WTC11 (cell line): ENCODE data around the gene ZBTB4. TPM values are rescaled to one million over a fixed set of nuclear protein-coding genes. Genes with fewer than 3 reads are reported as not detected.

Source experiments
- ATAC-seq: fragments of 200-7000 bp; cut with Tn5 transposase; 2 replicates; pipeline ENCODE4 v1.10.0; 2021; ENCODE audit warnings: mild to moderate bottlenecking, moderate library complexity
- CTCF ChIA-PET: fragments of 300-600 bp; sonication (Branson Sonifier 250); formaldehyde crosslinking; loops from one replicate; lab custom pipeline; 2021; ENCODE audit warnings: antibody characterized with exemption; lab: Charles Lee
- POLR2A ChIA-PET: fragments of 350-600 bp; sonication (Branson Sonifier 250); formaldehyde crosslinking; loops from one replicate; lab custom pipeline; 2021; ENCODE audit warnings: antibody characterized with exemption; lab: Charles Lee
- DNase-seq: peaks from one replicate; pipeline ENCODE4 v3.0.0; 2021; ENCODE audit warnings: low spot score
- H3K27ac Mint-ChIP-seq: 2 replicates; pipeline ENCODE4 v1.8.0; 2021; ENCODE audit warnings: mixed read lengths
- H3K27me3 Mint-ChIP-seq: 2 replicates; pipeline ENCODE4 v1.8.0; 2021; ENCODE audit warnings: low read depth, mild to moderate bottlenecking, moderate library complexity, mixed read lengths
- H3K36me3 Mint-ChIP-seq: 2 replicates; pipeline ENCODE4 v1.8.0; 2021; ENCODE audit warnings: mixed read lengths
- H3K4me1 Mint-ChIP-seq: 2 replicates; pipeline ENCODE4 v1.8.0; 2022; ENCODE audit warnings: mixed read lengths
- H3K4me3 Mint-ChIP-seq: 2 replicates; pipeline ENCODE4 v1.8.0; 2021; ENCODE audit warnings: mild to moderate bottlenecking, moderate library complexity, mixed read lengths
- H3K9me3 Mint-ChIP-seq: 2 replicates; pipeline ENCODE4 v1.8.0; 2021; ENCODE audit warnings: mixed read lengths
- AR ChIP-seq: fragments of 250-450 bp; sonication (Bioruptor Pico); IDR thresholded peaks from 2 replicates; pipeline ENCODE4 v1.9.0; 2021; ENCODE audit warnings: mild to moderate bottlenecking
- ATF1 ChIP-seq: sonication (generic); formaldehyde crosslinking; IDR thresholded peaks from 2 replicates; pipeline ENCODE4 v1.8.1; 2023; ENCODE audit warnings: mild to moderate bottlenecking, moderate library complexity, missing genetic modification reagents
- ATF3 ChIP-seq: sonication (generic); formaldehyde crosslinking; conservative IDR thresholded peaks from 2 replicates; pipeline ENCODE4 v1.8.1; 2022; ENCODE audit warnings: mild to moderate bottlenecking, missing genetic modification reagents
- EMX1 ChIP-seq: fragments of 250-450 bp; sonication (Bioruptor Pico); IDR thresholded peaks from 2 replicates; pipeline ENCODE4 v1.8.0; 2021; ENCODE audit warnings: mild to moderate bottlenecking
- ESRRA ChIP-seq: sonication (generic); formaldehyde crosslinking; IDR thresholded peaks from 2 replicates; pipeline ENCODE4 v1.8.1; 2022; ENCODE audit warnings: mild to moderate bottlenecking, missing genetic modification reagents, borderline replicate concordance
- NFATC4 ChIP-seq: fragments of 250-450 bp; sonication (Bioruptor Pico); IDR thresholded peaks from 2 replicates; pipeline ENCODE4 v1.9.0; 2021; ENCODE audit warnings: mild to moderate bottlenecking
- NFYB ChIP-seq: sonication (generic); formaldehyde crosslinking; conservative IDR thresholded peaks from 2 replicates; pipeline ENCODE4 v1.8.0; 2022; ENCODE audit warnings: low read depth, missing genetic modification reagents
- PRRX2 ChIP-seq: fragments of 250-450 bp; sonication (Bioruptor Pico); IDR thresholded peaks from 2 replicates; pipeline ENCODE4 v1.8.0; 2021; ENCODE audit warnings: mild to moderate bottlenecking
- SMAD4 ChIP-seq: sonication (generic); formaldehyde crosslinking; IDR thresholded peaks from 2 replicates; pipeline ENCODE4 v1.8.0; 2022; ENCODE audit warnings: mild to moderate bottlenecking, missing genetic modification reagents
- ZNF121 ChIP-seq: sonication (generic); formaldehyde crosslinking; IDR thresholded peaks from 2 replicates; pipeline ENCODE4 v1.8.0; 2023; ENCODE audit warnings: missing genetic modification reagents
- total RNA-seq: library from RNA; stranded (reverse); gene quantifications from 3 replicates; pipeline ENCODE4 v1.2.3, GENCODE V29; 2021
- TF ChIP-seq, protein P1 (sequence below): fragments of 200-600 bp; IDR thresholded peaks from 2 replicates; pipeline ENCODE4 v1.8.0; 2022; ENCODE audit warnings: antibody characterized with exemption
- TF ChIP-seq, protein P2 (sequence below): fragments of 250-450 bp; sonication (Bioruptor Pico); conservative IDR thresholded peaks from 2 replicates; pipeline ENCODE4 v1.9.0; 2021; ENCODE audit warnings: mild to moderate bottlenecking
- TF ChIP-seq, protein P3 (sequence below): sonication (generic); formaldehyde crosslinking; IDR thresholded peaks from 2 replicates; pipeline ENCODE4 v1.8.1; 2023; ENCODE audit warnings: mild to moderate bottlenecking, missing genetic modification reagents, moderate library complexity
- TF ChIP-seq, protein P4 (sequence below): sonication (generic); formaldehyde crosslinking; IDR thresholded peaks from 2 replicates; pipeline ENCODE4 v1.8.1; 2022; ENCODE audit warnings: missing genetic modification reagents, borderline replicate concordance
- TF ChIP-seq, protein P5 (sequence below): sonication (generic); formaldehyde crosslinking; IDR thresholded peaks from 2 replicates; pipeline ENCODE4 v1.8.0; 2022; ENCODE audit warnings: missing genetic modification reagents

ZBTB4 gene
- total RNA-seq, 1 experiment from 2014 or later, result 14.6 TPM

- DNase-seq (no peak), ATAC-seq (no peak)
- Mint-ChIP-seq H3K27me3 (no peaks in the 10 kb centered on the region; the same call in 1 of the 2 replicates), H3K4me1 (no peaks in the 10 kb centered on the region), H3K9me3 (no peaks in the 10 kb centered on the region), H3K36me3 (no peaks in the 10 kb centered on the region), H3K4me3 (no peak overlapping the region), H3K27ac (no peak overlapping the region)
- POLR2A ChIA-PET, result no interaction called here
- CTCF ChIA-PET, result no interaction called here
- TF ChIP-seq, protein P1, sequence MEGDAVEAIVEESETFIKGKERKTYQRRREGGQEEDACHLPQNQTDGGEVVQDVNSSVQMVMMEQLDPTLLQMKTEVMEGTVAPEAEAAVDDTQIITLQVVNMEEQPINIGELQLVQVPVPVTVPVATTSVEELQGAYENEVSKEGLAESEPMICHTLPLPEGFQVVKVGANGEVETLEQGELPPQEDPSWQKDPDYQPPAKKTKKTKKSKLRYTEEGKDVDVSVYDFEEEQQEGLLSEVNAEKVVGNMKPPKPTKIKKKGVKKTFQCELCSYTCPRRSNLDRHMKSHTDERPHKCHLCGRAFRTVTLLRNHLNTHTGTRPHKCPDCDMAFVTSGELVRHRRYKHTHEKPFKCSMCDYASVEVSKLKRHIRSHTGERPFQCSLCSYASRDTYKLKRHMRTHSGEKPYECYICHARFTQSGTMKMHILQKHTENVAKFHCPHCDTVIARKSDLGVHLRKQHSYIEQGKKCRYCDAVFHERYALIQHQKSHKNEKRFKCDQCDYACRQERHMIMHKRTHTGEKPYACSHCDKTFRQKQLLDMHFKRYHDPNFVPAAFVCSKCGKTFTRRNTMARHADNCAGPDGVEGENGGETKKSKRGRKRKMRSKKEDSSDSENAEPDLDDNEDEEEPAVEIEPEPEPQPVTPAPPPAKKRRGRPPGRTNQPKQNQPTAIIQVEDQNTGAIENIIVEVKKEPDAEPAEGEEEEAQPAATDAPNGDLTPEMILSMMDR, result no peak
- no peak for TF ChIP-seq ATF3 (CRISPR knock-in tag)
- TF ChIP-seq AR (CRISPR knock-in tag), result no peak
- no peak for TF ChIP-seq NFATC4 (CRISPR knock-in tag)
- no peak for TF ChIP-seq PRRX2 (CRISPR knock-in tag)
- TF ChIP-seq, protein P2, sequence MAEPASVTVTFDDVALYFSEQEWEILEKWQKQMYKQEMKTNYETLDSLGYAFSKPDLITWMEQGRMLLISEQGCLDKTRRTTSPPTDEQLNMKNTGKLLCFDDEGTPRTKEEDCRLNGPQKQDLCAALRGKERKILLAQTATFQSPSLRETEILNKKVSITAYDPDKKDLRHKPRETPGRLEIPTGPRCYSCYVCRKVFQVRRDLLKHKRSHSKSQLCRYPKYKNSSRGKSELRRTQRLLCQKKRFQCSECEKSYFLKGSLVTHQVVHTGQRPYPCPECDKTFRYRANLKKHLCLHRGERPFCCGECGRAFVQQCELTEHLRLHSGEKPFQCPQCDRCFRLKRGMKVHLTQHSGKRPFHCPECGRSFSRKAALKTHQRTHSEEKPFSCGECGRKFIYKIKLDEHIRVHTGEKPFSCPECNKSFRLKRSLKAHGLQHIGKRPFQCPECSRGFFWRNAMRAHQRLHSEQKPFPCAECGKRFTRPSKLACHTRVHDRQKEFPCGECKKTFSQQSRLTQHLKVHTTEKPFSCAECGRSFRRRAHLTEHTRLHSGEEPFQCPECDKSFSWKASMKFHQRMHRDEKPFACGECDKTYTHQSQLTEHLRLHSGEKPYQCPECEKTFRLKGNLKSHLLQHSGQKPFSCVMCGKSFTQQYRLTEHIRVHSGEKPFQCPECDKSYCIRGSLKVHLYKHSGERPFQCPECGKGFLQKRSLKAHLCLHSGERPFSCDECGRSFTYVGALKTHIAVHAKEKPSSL (CRISPR knock-in tag), result no peak
- TF ChIP-seq, protein P3, sequence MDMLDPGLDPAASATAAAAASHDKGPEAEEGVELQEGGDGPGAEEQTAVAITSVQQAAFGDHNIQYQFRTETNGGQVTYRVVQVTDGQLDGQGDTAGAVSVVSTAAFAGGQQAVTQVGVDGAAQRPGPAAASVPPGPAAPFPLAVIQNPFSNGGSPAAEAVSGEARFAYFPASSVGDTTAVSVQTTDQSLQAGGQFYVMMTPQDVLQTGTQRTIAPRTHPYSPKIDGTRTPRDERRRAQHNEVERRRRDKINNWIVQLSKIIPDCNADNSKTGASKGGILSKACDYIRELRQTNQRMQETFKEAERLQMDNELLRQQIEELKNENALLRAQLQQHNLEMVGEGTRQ (CRISPR knock-in tag), result no peak
- no peak for TF ChIP-seq ESRRA
- TF ChIP-seq, all 79 proteins: peak for 0
Measured at GRCh38 chr17:7427549-7427948, 51.9 kb downstream of the ZBTB4 start.

- no peaks in the 10 kb centered on the region for H3K4me1 Mint-ChIP-seq
- no peak overlapping the region for H3K27ac Mint-ChIP-seq
- POLR2A ChIA-PET, result no interaction called here
- CTCF ChIA-PET, result interaction anchor here (0.9 to 1.6 kb wide), 2 partner anchors 10 to 78 kb away, joined by 5 to 6 read pairs; no protein-coding TSS in a partner anchor
- no peak for DNase-seq
- H3K4me3 Mint-ChIP-seq, result no peak overlapping the region
- TF ChIP-seq ZNF121 (CRISPR knock-in tag) (no peak), SMAD4 (CRISPR knock-in tag) (no peak), EMX1 (CRISPR knock-in tag) (no peak)
- no peaks in the 10 kb centered on the region for H3K9me3 Mint-ChIP-seq
- no peaks in the 10 kb centered on the region for H3K36me3 Mint-ChIP-seq
- no peaks in the 10 kb centered on the region; the same call in 1 of the 2 replicates for H3K27me3 Mint-ChIP-seq
- ATAC-seq, result no peak
Measured at GRCh38 chr17:7426896-7427489, 52.4 kb downstream of the ZBTB4 start.

- DNase-seq, result no peak
- no peaks in the 10 kb centered on the region for H3K4me1 Mint-ChIP-seq
- H3K27ac Mint-ChIP-seq, result no peak overlapping the region
- TF ChIP-seq NFYB (CRISPR knock-in tag) (no peak), ATF1 (CRISPR knock-in tag) (no peak)
- TF ChIP-seq, protein P4, sequence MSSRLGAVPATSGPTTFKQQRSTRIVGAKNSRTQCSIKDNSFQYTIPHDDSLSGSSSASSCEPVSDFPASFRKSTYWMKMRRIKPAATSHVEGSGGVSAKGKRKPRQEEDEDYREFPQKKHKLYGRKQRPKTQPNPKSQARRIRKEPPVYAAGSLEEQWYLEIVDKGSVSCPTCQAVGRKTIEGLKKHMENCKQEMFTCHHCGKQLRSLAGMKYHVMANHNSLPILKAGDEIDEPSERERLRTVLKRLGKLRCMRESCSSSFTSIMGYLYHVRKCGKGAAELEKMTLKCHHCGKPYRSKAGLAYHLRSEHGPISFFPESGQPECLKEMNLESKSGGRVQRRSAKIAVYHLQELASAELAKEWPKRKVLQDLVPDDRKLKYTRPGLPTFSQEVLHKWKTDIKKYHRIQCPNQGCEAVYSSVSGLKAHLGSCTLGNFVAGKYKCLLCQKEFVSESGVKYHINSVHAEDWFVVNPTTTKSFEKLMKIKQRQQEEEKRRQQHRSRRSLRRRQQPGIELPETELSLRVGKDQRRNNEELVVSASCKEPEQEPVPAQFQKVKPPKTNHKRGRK (CRISPR knock-in tag), result no peak
- TF ChIP-seq, protein P5, sequence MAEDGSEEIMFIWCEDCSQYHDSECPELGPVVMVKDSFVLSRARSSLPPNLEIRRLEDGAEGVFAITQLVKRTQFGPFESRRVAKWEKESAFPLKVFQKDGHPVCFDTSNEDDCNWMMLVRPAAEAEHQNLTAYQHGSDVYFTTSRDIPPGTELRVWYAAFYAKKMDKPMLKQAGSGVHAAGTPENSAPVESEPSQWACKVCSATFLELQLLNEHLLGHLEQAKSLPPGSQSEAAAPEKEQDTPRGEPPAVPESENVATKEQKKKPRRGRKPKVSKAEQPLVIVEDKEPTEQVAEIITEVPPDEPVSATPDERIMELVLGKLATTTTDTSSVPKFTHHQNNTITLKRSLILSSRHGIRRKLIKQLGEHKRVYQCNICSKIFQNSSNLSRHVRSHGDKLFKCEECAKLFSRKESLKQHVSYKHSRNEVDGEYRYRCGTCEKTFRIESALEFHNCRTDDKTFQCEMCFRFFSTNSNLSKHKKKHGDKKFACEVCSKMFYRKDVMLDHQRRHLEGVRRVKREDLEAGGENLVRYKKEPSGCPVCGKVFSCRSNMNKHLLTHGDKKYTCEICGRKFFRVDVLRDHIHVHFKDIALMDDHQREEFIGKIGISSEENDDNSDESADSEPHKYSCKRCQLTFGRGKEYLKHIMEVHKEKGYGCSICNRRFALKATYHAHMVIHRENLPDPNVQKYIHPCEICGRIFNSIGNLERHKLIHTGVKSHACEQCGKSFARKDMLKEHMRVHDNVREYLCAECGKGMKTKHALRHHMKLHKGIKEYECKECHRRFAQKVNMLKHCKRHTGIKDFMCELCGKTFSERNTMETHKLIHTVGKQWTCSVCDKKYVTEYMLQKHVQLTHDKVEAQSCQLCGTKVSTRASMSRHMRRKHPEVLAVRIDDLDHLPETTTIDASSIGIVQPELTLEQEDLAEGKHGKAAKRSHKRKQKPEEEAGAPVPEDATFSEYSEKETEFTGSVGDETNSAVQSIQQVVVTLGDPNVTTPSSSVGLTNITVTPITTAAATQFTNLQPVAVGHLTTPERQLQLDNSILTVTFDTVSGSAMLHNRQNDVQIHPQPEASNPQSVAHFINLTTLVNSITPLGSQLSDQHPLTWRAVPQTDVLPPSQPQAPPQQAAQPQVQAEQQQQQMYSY (CRISPR knock-in tag), result no peak
- no peaks in the 10 kb centered on the region; the same call in 1 of the 2 replicates for H3K27me3 Mint-ChIP-seq
- ChIA-PET POLR2A (no interaction called here), CTCF (interaction anchor here (0.9 to 3.3 kb wide), 4 partner anchors 10 to 134 kb away, joined by 5 to 8 read pairs (median 6); partner anchors contain the start of gene PLSCR3)
- H3K9me3 Mint-ChIP-seq, result no peaks in the 10 kb centered on the region
- H3K36me3 Mint-ChIP-seq, result no peaks in the 10 kb centered on the region
- H3K4me3 Mint-ChIP-seq, result no peak overlapping the region
- ATAC-seq, result no peak
Measured at GRCh38 chr17:7426203-7426863, 53.1 kb downstream of the ZBTB4 start.
